ENCODE measurements around the gene TBCC.

TBCC gene

DNA sequence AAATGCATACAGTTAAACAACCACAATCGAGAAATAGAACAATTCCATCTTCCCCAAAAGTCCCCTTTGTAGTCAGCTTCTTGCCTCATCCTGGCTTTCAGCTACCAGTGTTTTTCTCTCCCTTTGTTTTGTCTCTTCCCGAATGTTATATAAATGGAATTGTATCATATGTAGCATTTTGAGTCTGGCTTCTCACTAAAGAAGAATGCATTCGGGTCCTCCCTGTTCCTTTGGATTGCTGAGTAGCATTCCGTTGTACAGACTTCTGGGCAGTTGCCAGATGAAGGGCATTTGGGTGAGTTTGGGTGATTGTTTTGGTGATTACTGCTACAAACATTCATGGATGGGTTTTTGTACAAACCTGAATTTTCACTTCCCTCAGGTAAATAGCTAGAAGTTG is 51.3 kb downstream of the TBCC start:
- no peak overlapping the region for H3K4me3 ChIP-seq (ENCODE audit: low read depth, low read length)

More for the DNA sequence above, 51.3 kb downstream of the TBCC start:
- TF ChIP-seq, protein P1, sequence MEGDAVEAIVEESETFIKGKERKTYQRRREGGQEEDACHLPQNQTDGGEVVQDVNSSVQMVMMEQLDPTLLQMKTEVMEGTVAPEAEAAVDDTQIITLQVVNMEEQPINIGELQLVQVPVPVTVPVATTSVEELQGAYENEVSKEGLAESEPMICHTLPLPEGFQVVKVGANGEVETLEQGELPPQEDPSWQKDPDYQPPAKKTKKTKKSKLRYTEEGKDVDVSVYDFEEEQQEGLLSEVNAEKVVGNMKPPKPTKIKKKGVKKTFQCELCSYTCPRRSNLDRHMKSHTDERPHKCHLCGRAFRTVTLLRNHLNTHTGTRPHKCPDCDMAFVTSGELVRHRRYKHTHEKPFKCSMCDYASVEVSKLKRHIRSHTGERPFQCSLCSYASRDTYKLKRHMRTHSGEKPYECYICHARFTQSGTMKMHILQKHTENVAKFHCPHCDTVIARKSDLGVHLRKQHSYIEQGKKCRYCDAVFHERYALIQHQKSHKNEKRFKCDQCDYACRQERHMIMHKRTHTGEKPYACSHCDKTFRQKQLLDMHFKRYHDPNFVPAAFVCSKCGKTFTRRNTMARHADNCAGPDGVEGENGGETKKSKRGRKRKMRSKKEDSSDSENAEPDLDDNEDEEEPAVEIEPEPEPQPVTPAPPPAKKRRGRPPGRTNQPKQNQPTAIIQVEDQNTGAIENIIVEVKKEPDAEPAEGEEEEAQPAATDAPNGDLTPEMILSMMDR (IDR thresholded peaks at IDR 0.05; ENCODE audit: low read depth, low read length) = no peak
